Keratinocyte (primary cell): ENCODE data around the gene TACC2. TPM values are rescaled to one million over a fixed set of nuclear protein-coding genes. Genes with fewer than 3 reads are reported as not detected.

Experiments used
- DNase-seq: peaks from one replicate; pipeline ENCODE4 v3.0.0-alpha.2; 2011; ENCODE audit warnings: low read depth, missing footprints, low spot score
- FAIRE-seq: peaks from 2 replicates; lab custom pipeline; 2011; peaks lifted over from hg19 to GRCh38; lab: Jason Lieb, UNC
- H2AFZ ChIP-seq: 2 replicates; pipeline ENCODE4 v1.6.0; 2012; ENCODE audit warnings: low read length, control low read depth, inconsistent platforms; ENCODE audit not compliant: control insufficient read depth
- H3K27ac ChIP-seq: 2 replicates; pipeline ENCODE4 v1.5.1; 2011; ENCODE audit warnings: low read length; ENCODE audit not compliant: control insufficient read depth, insufficient read depth
- H3K27me3 ChIP-seq: 3 replicates; pipeline ENCODE4 v1.6.0; 2011; ENCODE audit warnings: low read length; ENCODE audit not compliant: control insufficient read depth, insufficient read depth; ENCODE audit errors: extremely low read depth
- H3K36me3 ChIP-seq, 2 experiments: 2 replicates in 1 of 2; 3 replicates in 1 of 2; pipeline ENCODE4 v1.5.1; 2011; ENCODE audit warnings: low read length in 2 of 2, mild to moderate bottlenecking in 1 of 2; ENCODE audit not compliant: control insufficient read depth in 2 of 2, insufficient read depth in 2 of 2; ENCODE audit errors: extremely low read depth in 1 of 2
- H3K4me1 ChIP-seq: 3 replicates; pipeline ENCODE4 v1.5.1; 2011; ENCODE audit warnings: low read length; ENCODE audit not compliant: control insufficient read depth, insufficient read depth; ENCODE audit errors: extremely low read depth
- H3K4me2 ChIP-seq: 3 replicates; pipeline ENCODE4 v1.6.0; 2011; ENCODE audit warnings: low read depth, low read length; ENCODE audit not compliant: control insufficient read depth, insufficient read depth; ENCODE audit errors: extremely low read depth
- H3K4me3 ChIP-seq, 3 experiments: fragments of 200-600 bp in 1 of 3; sonication (generic) in 1 of 3; 2 replicates in 2 of 3; 3 replicates in 1 of 3; pipeline ENCODE4 v1.5.1; 2011 to 2016; ENCODE audit warnings: low read length in 3 of 3, mild to moderate bottlenecking in 3 of 3, control low read depth in 2 of 3, inconsistent platforms in 1 of 3, low read depth in 1 of 3, mixed read lengths in 1 of 3, mixed run types in 1 of 3, moderate library complexity in 1 of 3; ENCODE audit not compliant: control insufficient read depth in 2 of 3, insufficient read depth in 2 of 3; ENCODE audit errors: extremely low read depth in 1 of 3
- H3K79me2 ChIP-seq: 2 replicates; pipeline ENCODE4 v1.6.0; 2012; ENCODE audit warnings: low read length; ENCODE audit not compliant: control insufficient read depth, insufficient read depth
- H3K9ac ChIP-seq: 3 replicates; pipeline ENCODE4 v1.6.0; 2011; ENCODE audit warnings: low read length; ENCODE audit not compliant: control insufficient read depth, insufficient read depth; ENCODE audit errors: extremely low read depth
- H3K9me1 ChIP-seq: 3 replicates; pipeline ENCODE4 v1.6.0; 2011; ENCODE audit warnings: low read length; ENCODE audit not compliant: control insufficient read depth, insufficient read depth; ENCODE audit errors: extremely low read depth
- H3K9me3 ChIP-seq: 2 replicates; pipeline ENCODE4 v1.5.1; 2012; ENCODE audit warnings: low read depth, low read length; ENCODE audit not compliant: control insufficient read depth
- H4K20me1 ChIP-seq: 3 replicates; pipeline ENCODE4 v1.6.0; 2011; ENCODE audit warnings: low read length; ENCODE audit not compliant: control insufficient read depth, insufficient read depth; ENCODE audit errors: extremely low read depth
- EZH2 ChIP-seq: IDR thresholded peaks from one replicate; pipeline ENCODE4 v1.6.1; 2012; ENCODE audit warnings: inconsistent platforms, mild to moderate bottlenecking, low read length, moderate library complexity
- dilution Hi-C: fragments of 300-500 bp; cut with MboI; formaldehyde crosslinking; loops from one replicate; pipeline ENCODE4 v1.7.0; 2020; ENCODE audit warnings: low sequenced_read_pairs; ENCODE audit not compliant: extremely low pct_ligation_motif_present
- polyA plus RNA-seq, 5 experiments: library from polyadenylated mRNA; depleted of rRNA in 3 of 5; stranded (reverse) in 3 of 5; stranded (forward) in 1 of 5; unstranded in 1 of 5; fragments of >200 nt; gene quantifications; 1 replicate in 1 of 5; 2 replicates in 3 of 5; 3 replicates in 1 of 5; pipeline versions ENCODE4 v1.2.1 to v1.2.3, GENCODE V29; 2011 to 2012; ENCODE audit warnings: missing spikeins in 2 of 5, low read depth in 1 of 5, low replicate concordance in 1 of 5
- TF ChIP-seq, protein P1 (sequence below), 3 experiments: IDR thresholded peaks in 1 of 3; conservative IDR thresholded peaks in 1 of 3; optimal IDR thresholded peaks in 1 of 3; 2 replicates in 2 of 3; 3 replicates in 1 of 3; pipeline versions ENCODE3 to v1.5.1; 2011; ENCODE audit warnings: low read length in 3 of 3, mild to moderate bottlenecking in 3 of 3, moderate library complexity in 2 of 3, control low read depth in 1 of 3, inconsistent platforms in 1 of 3; ENCODE audit not compliant: insufficient read depth in 2 of 3; ENCODE audit errors: extremely low read depth in 1 of 3

The TACC2 gene
- polyA plus RNA-seq, 1 donor (not counting 4 experiments of a cell fraction or from before 2014, with no cell fraction given): 12.8 TPM

DNA sequence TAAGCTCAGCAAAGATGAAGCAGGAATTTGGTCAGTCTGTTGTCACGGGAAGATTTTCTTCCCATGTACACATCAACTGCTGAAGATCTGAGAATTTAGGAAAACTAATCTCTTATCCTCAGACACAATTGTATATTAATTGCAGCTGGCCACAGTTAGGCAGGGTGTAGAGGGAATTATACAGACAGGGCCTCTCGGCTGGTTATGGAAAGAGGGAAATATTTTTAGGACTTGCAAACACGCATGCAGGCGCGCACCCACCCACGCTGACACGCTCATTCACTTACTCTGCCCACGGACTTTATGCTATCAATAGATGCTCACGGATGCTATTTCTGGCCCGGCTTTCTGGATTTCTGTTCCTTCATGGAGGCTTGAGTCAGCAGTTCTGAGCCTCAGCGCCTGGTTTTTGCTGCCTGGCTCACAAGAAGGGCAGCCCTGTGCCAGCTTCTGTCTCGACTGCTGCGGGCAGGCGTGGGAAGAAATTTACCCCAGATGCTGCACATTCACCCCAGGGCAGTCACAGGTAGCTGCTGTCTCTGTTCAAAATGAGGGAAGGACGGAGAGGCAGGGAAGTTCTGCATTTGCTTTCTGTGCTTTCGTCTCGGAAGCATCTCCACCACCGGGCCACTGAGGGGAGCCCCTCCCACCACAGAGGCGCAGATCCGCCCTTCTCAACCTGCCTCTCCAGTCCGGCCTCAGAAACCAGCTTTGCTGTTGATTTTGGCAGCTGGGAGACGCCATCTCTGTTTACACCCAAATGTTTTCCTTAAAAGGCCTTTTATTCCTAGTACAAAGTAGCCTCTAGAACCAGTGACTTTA lies 165.8 kb downstream of the TACC2 start:
- Histone ChIP-seq H3K36me3 (peaks cover 0 to 8% of the 10 kb centered on the region in 2 experiments), H3K4me2 (peak overlapping the region; percentile 44), H3K27ac (no peak overlapping the region), H3K9me1 (no peaks in the 10 kb centered on the region), H3K4me3 (peak overlapping the region in 1 of 3 experiments; percentile 5), H3K9ac (no peak overlapping the region), H3K27me3 (no peaks in the 10 kb centered on the region), H3K79me2 (no peaks in the 10 kb centered on the region), H4K20me1 (peaks cover 7% of the 10 kb centered on the region), H3K4me1 (peaks cover 10% of the 10 kb centered on the region), H3K9me3 (no peaks in the 10 kb centered on the region), H2AFZ (peak overlapping the region; percentile 35)
- FAIRE-seq (no peak), DNase-seq (no peak)
- dilution Hi-C loops: no loop called here
- no peak for TF ChIP-seq EZH2
- TF ChIP-seq, protein P1, sequence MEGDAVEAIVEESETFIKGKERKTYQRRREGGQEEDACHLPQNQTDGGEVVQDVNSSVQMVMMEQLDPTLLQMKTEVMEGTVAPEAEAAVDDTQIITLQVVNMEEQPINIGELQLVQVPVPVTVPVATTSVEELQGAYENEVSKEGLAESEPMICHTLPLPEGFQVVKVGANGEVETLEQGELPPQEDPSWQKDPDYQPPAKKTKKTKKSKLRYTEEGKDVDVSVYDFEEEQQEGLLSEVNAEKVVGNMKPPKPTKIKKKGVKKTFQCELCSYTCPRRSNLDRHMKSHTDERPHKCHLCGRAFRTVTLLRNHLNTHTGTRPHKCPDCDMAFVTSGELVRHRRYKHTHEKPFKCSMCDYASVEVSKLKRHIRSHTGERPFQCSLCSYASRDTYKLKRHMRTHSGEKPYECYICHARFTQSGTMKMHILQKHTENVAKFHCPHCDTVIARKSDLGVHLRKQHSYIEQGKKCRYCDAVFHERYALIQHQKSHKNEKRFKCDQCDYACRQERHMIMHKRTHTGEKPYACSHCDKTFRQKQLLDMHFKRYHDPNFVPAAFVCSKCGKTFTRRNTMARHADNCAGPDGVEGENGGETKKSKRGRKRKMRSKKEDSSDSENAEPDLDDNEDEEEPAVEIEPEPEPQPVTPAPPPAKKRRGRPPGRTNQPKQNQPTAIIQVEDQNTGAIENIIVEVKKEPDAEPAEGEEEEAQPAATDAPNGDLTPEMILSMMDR (optimal IDR thresholded peaks at IDR 0.05 in 1 of 3, IDR thresholded peaks at IDR 0.05 in 1 of 3, conservative IDR thresholded peaks at IDR 0.05 in 1 of 3; ENCODE audit: extremely low read depth in 1 of 3, insufficient read depth in 2 of 3, low read length in 3 of 3): peak in 1 of 3 experiments; percentile 24

DNA sequence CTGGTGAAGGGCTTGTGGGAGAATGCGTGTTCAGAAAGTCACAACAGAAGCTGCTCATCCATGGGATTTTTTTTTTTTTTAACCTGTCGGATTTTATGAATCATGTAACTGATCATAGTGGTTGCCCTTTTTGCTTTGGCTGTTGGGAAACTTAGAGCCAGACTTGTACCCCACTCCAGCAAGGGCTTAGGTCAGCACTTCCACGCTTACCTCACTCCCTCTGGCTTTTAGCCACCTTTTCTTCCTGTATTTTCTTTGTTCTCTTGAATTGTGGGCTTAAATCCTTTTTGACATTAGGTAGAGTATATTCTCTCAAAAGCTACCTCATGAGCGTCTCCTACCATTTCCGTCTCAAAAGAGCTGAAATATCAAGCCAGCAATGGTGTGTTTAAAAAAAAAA lies 168.5 kb downstream of the TACC2 start:
- H3K27ac ChIP-seq: no peak overlapping the region
- FAIRE-seq: no peak

More for the DNA sequence above, 168.5 kb downstream of the TACC2 start:
- Histone ChIP-seq H3K79me2 (no peaks in the 10 kb centered on the region), H3K36me3 (peaks cover 5 to 6% of the 10 kb centered on the region in 2 experiments), H3K9me3 (no peaks in the 10 kb centered on the region), H3K4me2 (no peak overlapping the region), H4K20me1 (peaks cover 2% of the 10 kb centered on the region), H3K27me3 (no peaks in the 10 kb centered on the region), H3K9ac (no peak overlapping the region), H2AFZ (no peak overlapping the region), H3K4me1 (peaks cover 10% of the 10 kb centered on the region), H3K4me3 (no peak overlapping the region), H3K9me1 (no peaks in the 10 kb centered on the region)
- no peak for DNase-seq
- no peak for TF ChIP-seq EZH2
- dilution Hi-C loops: no loop called here
